ENCODE data around the gene STARD3. TPM values are rescaled to one million over a fixed set of nuclear protein-coding genes. Genes with fewer than 3 reads are reported as not detected.

Gene STARD3
- total RNA-seq, 1 donor from 2014 or later, result 58.2 TPM

DNA sequence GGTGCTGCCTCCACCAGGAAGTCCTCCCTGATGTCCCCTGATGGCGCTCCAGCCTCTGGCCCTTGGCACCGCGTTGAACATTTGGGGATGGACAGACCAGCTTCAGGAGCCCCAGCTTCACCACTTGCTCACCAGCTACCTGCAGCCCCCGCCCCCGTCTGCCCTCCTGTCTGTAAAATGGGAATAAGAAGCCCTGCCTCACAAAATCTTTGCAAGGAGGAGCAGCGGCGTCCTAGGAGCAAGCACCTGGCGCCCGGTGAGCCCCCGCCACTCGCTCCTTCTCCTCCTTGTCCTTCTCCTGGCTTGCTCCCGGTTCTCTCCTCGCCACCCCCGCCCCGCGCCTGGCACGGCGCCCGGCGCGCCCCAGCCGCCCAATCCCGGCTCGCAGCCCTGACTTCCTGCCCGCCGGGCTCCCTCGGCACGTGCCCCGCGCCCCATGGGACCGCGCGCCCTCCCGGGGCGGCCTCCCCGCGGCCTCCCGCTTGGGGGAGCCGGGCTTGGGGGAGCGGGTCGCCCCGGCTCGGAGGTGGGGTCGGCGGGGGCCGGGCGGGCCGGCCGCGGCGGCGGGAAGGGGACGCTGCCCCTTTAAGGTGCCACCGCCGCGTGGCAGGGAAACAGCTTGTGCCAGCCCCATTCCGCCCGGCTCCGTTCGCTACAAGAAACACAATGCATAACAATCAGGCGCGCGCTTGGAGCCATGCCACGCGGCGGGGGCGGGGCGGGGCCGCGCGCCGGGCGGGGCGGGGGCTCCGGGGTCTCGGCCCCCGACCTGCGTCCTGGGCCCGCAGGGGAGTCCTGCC lies 19.3 kb upstream of the STARD3 start:
- H3K9me3 Mint-ChIP-seq, result no peaks in the 10 kb centered on the region
- H3K27ac Mint-ChIP-seq, result no peak overlapping the region
- no peaks in the 10 kb centered on the region for H3K36me3 Mint-ChIP-seq (ENCODE audit: low read depth)
- peaks cover 6% of the 10 kb centered on the region for H3K27me3 Mint-ChIP-seq
- ATAC-seq (ENCODE audit: low read depth) (peak; percentile 57), DNase-seq (peak; percentile 69)
- H3K4me1 Mint-ChIP-seq, result peaks cover 21% of the 10 kb centered on the region
- TF ChIP-seq, protein P1, sequence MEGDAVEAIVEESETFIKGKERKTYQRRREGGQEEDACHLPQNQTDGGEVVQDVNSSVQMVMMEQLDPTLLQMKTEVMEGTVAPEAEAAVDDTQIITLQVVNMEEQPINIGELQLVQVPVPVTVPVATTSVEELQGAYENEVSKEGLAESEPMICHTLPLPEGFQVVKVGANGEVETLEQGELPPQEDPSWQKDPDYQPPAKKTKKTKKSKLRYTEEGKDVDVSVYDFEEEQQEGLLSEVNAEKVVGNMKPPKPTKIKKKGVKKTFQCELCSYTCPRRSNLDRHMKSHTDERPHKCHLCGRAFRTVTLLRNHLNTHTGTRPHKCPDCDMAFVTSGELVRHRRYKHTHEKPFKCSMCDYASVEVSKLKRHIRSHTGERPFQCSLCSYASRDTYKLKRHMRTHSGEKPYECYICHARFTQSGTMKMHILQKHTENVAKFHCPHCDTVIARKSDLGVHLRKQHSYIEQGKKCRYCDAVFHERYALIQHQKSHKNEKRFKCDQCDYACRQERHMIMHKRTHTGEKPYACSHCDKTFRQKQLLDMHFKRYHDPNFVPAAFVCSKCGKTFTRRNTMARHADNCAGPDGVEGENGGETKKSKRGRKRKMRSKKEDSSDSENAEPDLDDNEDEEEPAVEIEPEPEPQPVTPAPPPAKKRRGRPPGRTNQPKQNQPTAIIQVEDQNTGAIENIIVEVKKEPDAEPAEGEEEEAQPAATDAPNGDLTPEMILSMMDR (IDR thresholded peaks at IDR 0.05), result no peak
- H3K4me3 Mint-ChIP-seq, result peak overlapping the region; percentile 83
- POLR2A ChIA-PET, result interaction anchor here (0.6 to 2.5 kb wide), 5 partner anchors 11 to 363 kb away, joined by 3 to 9 read pairs (median 4); partner anchors contain the start of gene PSMD3
- CTCF ChIA-PET, result interaction anchor here (0.7 to 2.2 kb wide), 2 partner anchors 70 to 112 kb away, joined by 4 to 9 read pairs; partner anchors contain the start of gene MIEN1
- intact Hi-C loops (cut with micrococcal nuclease), result loop anchor here (1.0 kb wide), 2 partner anchors 20 to 137 kb away; partner anchors contain the start of gene STARD3

DNA sequence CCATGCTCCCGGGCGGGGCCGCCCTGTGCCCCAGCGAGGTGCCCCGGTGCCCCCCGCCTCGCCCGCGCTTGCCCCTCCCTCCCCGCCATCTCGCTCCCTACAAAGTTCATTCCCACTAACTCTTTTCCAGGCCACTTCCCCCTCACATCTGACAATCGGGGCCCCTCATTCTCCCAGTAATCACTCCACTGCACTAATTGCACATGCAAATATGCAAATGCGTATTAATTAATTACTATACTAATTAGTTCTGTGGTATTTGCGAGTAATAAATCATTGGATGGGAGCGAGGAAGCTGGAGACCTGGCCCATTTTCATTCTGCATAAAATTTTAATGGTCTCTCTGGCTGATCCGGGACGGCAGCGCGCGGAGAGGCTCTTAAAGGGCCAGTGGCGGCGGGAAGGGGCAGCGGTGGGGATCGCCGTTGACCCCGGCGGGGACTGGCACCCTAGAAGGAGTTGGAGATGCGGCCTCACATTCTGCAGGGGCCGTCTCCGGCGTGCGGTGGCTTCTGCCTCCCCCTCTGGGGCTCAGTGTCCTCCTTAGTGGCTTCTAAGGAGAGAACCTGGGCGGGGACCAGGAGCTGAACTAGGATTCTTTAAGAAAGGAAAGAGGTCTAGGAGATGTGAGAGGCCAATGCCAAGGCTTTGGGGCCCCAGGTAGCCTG lies 18.6 kb upstream of the STARD3 start:
- ATAC-seq (ENCODE audit: low read depth) (no peak), DNase-seq (no peak)
- peaks cover 24% of the 10 kb centered on the region for H3K4me1 Mint-ChIP-seq
- intact Hi-C loops (cut with micrococcal nuclease), result loop anchor here (1.0 kb wide), 2 partner anchors 19 to 136 kb away; partner anchors contain the start of gene STARD3
- H3K27ac Mint-ChIP-seq, result peak overlapping the region; percentile 50
- H3K36me3 Mint-ChIP-seq (ENCODE audit: low read depth), result no peaks in the 10 kb centered on the region
- peaks cover 4% of the 10 kb centered on the region for H3K27me3 Mint-ChIP-seq
- ChIA-PET CTCF (interaction anchor here (0.6 to 2.2 kb wide), 6 partner anchors 50 to 362 kb away, joined by 3 to 9 read pairs (median 4); partner anchors contain the start of genes PNMT and PSMD3), POLR2A (interaction anchor here (0.6 to 2.5 kb wide), 6 partner anchors 10 to 362 kb away, joined by 3 to 9 read pairs (median 4); partner anchors contain the start of genes MIEN1 and PSMD3)
- H3K4me3 Mint-ChIP-seq, result peak overlapping the region; percentile 83
- no peaks in the 10 kb centered on the region for H3K9me3 Mint-ChIP-seq
- TF ChIP-seq, protein P1 (IDR thresholded peaks at IDR 0.05), result no peak

DNA sequence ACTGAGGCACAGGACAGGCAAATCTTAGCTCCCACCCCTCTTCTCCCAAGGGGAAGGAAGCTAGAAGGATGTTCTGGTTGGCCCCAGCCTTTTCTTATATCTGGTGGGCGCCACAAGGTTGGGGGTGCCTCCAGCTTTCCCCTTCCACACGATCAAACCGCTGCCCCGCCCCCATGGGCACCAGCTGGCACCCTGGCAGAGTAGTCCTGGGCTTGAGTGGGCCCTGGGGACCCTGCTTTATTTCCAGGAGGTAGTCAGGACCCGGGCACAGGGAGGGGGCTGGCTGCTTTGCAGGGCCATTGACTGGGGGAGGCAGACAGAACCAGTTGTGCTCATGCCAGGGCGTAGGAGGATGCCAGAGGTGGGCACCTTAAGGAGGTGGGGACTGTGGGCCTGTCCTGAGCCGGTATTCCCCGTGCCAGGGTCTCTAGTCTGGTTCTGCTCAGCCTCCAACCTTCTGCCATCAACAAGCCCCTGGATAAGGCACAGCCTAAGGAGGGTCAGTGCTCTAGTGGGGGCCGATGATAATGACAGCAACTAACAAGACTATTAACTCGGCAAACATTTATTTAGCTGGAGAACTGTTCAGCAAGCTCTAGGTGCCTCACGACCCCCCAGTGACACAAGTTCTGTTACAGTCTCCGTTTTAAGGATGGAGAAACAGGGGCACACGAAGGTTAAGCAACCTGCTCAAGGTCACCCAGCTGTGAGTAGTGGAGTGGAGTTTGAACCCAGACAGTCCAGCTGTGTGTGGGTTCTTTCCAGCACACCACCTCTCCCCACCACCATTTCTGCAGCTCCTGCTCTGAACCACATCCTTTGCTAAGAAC lies 17.8 kb upstream of the STARD3 start:
- TF ChIP-seq, protein P1 (IDR thresholded peaks at IDR 0.05), result no peak
- no peak for ATAC-seq (ENCODE audit: low read depth)
- no peak overlapping the region for H3K27ac Mint-ChIP-seq
- H3K36me3 Mint-ChIP-seq (ENCODE audit: low read depth), result no peaks in the 10 kb centered on the region
- intact Hi-C loops (cut with micrococcal nuclease), result loop anchor here (1.0 kb wide), 2 partner anchors 18 to 135 kb away; partner anchors contain the start of gene STARD3
- H3K9me3 Mint-ChIP-seq, result no peaks in the 10 kb centered on the region
- H3K4me1 Mint-ChIP-seq, result peaks cover 28% of the 10 kb centered on the region
- peaks cover 4% of the 10 kb centered on the region for H3K27me3 Mint-ChIP-seq
- CTCF ChIA-PET, result interaction anchor here (0.6 to 6.1 kb wide), 9 partner anchors 14 to 362 kb away, joined by 3 to 124 read pairs (median 5); partner anchors contain the start of genes MIEN1, PNMT and PSMD3
- POLR2A ChIA-PET, result interaction anchor here (0.6 to 2.5 kb wide), 6 partner anchors 9 to 361 kb away, joined by 3 to 9 read pairs (median 4); partner anchors contain the start of genes MIEN1, PGAP3 and PSMD3
- H3K4me3 Mint-ChIP-seq, result peak overlapping the region; percentile 15
- DNase-seq, result no peak

DNA sequence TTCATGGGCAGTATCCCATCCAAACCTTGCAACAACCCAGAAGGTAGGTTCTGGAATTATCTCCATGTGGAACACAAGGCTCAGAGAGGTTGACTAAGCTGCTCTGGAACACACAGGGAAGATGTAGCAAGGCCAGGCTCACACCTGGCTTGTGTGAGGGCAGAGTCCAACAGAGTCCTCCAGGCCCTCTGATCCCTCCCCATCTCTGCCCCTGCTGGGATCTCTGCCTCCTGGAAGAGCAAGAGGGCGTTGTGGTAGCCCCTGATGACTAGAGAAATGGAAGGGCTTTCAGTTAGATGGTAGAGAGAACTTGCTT lies 17.2 kb upstream of the STARD3 start:
- CTCF ChIA-PET, result interaction anchor here (0.8 to 6.1 kb wide), 7 partner anchors 15 to 361 kb away, joined by 3 to 124 read pairs (median 5); partner anchors contain the start of genes MIEN1, PNMT and PSMD3
- DNase-seq, result no peak
- ATAC-seq (ENCODE audit: low read depth), result no peak
- Mint-ChIP-seq H3K27ac (no peak overlapping the region), H3K36me3 (ENCODE audit: low read depth) (no peaks in the 10 kb centered on the region), H3K9me3 (no peaks in the 10 kb centered on the region), H3K4me3 (no peak overlapping the region), H3K27me3 (no peaks in the 10 kb centered on the region), H3K4me1 (peaks cover 28% of the 10 kb centered on the region)
- TF ChIP-seq, protein P1 (IDR thresholded peaks at IDR 0.05), result no peak
- intact Hi-C loops (cut with micrococcal nuclease), result loop anchor here (5.0 to 10.0 kb wide), 2 partner anchors 415 to 458 kb away; partner anchors contain the start of gene RPL19
- POLR2A ChIA-PET, result interaction anchor here (0.7 to 2.5 kb wide), 5 partner anchors 9 to 361 kb away, joined by 3 to 9 read pairs (median 4); partner anchors contain the start of genes PGAP3 and PSMD3

Data from activated B cell treated with CpG ODN at 0.5 μM for 24 hours (primary cell).